ENCODE measurements around the gene CHSY3.

Gene CHSY3

DNA sequence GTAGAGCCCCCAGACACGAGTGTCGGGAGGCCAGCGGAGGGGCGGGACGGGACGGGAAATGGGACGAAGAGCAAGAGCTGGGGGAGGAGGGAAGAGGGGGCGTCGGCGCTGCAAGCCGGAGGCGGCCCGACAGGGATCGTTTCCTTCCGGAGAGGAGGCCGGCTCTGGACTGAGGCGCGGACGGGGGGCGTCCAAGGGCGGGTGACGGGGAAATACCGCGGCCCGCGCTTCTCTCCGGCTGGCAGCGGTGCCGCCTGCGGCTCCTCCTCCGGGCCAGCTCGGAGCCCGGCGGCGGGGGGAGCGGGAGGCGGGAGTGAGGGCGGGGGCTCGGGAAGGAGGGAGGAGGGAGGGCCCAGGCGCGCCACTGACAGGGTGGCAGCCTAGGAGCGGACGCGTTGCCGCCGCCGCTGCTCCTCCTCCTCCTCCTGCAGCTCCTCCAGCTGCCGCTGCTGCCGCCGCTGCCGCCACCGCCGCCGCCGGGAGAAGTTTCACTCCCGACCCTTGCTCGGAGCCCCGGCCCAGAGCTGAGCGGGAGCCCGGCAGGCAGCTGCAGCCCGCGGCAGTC is at the start of gene CHSY3:
Gene CHSY3 (plus strand): TSS at position 364 of the 565 bp plus-strand sequence.
- no peak for DNase-seq (ENCODE audit: low read depth)

DNA sequence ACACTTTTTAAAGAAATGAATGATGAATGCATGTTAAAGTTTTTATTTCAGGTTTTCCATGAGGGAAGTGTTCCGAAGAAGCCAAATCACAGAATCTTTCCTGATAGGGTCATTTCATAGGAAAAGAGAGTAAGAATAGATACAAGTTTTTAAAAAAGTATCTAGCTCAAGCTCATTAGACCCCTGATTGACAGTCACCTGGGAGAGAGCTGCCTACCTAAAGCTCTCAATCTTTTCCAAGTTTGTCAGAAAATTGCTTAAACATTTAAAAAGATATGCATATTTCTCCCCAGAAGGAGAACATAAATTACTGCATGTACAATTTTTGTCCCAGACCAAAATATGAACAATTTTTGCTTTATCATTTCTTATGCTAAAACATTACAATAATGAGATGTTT is 47.9 kb upstream of the CHSY3 start:
- no peak for DNase-seq (ENCODE audit: low read depth)

DNA sequence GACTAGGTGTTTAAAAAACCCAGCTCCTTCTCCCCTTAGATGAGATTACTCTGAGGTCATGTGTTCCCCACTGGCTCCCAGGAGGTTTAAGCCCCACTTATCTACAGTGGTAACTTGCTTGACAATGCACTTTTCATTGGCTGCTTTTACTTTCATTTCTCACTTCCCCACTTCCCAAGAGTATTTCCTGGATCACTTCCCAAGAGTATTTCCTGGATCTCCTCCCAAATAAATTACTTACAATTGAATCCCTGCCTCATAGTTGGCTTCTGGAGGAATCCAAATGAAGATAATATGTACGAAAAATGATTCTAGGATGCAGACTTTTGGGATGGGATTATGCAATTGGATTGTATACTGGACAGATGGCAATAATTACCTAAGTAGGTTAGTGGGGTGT is 47.1 kb upstream of the CHSY3 start:
- no peak for DNase-seq (ENCODE audit: low read depth)

DNA sequence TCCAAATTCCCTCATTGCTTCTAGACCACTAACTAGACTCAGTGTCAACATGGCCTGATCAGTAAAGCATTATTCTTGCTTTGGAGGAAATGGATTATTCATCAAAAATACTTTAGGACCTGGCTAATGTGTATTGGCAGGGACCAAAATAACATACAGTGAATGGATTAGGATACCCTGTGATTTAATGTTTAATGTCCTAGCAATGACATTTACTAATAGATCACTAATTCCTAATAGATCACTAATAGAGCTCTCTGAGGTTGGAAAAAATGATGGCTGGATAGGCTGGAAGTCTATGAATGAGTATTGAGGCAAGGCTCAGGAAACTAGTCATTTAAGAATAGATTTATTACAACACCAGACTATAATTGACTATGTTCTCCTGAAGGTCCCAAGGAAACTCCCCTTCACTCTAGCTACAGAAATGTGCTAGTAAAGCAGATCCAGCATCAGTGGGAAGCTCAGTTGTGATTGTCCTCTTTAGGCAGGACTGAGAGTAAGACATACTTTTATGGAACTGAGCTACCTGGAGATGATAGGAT is 46.1 kb upstream of the CHSY3 start:
- no peak for DNase-seq (ENCODE audit: low read depth)

DNA sequence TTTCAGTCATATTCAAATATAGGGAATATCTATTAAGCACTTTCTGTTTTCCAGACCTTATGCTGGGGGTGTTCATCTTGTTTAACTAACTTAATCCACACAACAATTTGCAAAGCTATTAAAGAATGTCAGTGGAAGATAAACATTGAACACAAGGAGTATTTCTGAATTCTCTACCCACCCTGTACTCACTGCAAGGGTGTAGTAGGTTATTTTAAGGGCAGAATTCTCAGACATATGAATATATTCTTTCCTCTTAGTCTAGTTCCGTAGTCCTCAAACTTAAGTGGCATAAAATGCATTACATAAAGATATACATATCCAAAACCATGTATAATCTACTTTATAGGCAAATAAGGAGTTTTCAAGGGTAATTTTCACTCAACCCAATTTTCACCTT is 19.9 kb upstream of the CHSY3 start:
- no peak for DNase-seq (ENCODE audit: low read depth)

DNA sequence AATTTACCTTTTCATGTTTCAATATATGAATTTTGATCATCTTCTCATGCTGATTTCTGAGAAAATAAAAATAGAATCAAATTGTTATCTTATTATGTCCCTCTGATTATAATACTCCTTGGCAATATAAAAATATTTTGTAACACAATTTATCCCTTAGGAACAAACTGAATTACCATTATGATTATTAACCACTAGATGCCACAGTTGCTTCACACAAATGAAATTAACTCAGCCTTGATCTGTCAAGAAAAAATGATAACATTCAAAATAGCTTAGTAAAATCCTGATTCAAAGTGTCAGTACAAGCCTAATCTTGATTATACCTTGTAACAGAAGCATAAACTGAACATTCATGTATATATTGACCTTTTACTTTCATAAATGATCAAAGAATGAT is 4.8 kb upstream of the CHSY3 start:
- DNase-seq (ENCODE audit: low read depth): no peak

DNA sequence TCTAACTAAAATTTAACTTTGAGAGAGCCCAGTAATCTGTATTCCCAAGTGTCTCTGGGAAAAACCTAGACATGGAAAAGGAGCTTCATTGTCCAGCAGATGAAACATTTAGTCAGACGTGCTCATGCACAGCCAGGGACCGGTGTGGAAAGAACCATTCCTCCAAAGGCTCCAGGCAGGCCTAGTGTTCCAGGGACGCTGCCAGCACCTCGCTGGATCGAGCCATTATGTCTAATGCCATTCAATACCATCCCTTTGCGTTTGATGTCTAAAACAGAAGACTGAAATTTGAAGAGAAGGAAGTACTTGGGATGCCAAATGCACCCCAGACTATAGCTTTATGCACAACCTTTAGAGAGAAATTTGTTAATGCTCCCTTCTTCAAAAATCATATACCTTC is 1.4 kb upstream of the CHSY3 start:
- no peak for DNase-seq (ENCODE audit: low read depth)

DNA sequence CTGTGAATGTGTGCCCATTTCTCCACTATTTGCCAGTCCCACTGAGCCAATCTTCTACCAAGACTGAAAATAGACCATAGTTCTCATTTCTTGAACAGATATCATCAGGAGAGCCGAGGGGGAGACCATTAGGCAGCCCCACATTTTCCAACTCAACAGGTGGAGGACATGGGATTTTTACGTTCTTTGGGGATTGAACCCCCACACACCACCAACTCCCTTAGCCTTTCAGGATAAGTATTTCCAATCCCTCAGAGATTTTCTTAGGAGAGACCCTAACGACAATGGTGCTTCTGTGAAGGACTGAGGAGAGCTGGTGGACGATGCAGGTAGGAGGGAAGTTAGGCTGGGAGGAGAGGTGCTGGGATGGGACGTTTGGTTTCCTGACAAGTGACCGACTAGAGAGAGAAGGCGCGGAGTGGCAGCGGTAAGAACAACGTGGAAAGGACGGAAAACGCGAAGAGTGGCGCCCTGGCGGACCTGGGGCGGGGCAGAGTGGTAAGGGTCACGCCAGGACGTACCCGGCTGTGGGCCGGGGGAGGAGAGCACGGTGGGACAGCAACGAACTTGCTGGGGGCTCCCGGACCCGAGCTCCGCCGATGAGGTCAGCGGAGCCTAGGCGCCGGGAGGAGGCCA is 681 bp upstream of the CHSY3 start:
- DNase-seq (ENCODE audit: low read depth): no peak

DNA sequence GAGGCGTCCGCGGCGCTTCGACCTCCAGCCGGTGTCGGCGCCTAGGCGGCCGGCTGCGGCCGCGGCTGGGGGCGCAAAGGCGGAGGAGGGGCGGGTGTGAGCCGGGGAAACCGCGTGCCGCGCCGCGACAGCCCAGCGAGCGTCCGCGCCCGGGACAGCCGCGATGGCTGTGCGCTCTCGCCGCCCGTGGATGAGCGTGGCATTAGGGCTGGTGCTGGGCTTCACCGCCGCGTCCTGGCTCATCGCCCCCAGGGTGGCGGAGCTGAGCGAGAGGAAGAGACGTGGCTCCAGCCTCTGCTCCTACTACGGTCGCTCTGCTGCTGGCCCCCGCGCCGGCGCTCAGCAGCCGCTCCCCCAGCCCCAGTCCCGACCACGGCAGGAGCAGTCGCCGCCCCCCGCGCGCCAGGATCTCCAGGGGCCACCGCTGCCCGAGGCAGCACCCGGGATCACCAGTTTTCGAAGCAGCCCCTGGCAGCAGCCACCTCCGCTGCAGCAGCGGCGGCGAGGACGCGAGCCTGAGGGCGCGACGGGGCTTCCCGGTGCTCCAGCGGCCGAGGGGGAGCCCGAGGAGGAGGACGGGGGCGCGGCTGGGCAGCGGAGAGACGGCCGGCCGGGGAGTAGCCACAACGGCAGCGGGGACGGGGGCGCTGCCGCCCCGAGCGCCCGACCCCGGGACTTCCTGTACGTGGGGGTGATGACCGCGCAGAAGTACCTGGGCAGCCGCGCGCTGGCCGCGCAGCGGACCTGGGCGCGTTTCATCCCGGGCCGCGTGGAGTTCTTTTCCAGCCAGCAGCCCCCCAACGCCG is 605 bp downstream of the CHSY3 start:
- DNase-seq (ENCODE audit: low read depth): no peak

DNA sequence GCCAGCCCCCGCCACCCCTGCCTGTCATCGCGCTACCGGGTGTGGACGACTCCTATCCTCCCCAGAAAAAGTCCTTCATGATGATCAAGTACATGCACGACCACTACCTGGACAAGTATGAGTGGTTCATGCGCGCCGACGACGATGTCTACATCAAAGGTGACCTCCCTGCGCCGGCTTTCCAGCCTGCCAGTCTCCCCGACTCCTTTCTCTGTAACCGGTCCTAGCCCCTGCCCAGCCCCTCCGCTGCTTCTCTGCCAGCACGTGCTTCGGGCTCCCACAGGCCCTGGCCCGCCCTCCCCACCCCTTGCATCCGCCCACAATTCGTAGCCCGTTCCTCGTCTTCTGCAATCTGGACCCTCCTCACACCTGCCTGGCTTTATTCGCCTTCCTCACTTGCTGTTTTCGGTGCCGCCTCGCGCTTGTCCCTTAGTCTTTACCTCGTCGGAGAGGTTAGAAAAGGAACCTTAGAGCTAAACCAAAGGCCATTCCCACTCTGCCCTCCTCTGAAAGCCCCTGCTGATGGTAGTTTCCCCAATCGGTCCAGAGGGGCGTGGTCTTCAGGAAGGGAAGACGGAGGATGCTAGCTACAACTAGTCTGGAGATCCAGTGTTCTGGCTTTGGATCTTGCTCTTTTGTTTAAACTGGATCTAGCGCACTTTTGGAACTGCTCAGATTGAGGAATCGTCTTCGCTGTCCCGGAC is 1.4 kb downstream of the CHSY3 start:
- no peak for DNase-seq (ENCODE audit: low read depth)

DNA sequence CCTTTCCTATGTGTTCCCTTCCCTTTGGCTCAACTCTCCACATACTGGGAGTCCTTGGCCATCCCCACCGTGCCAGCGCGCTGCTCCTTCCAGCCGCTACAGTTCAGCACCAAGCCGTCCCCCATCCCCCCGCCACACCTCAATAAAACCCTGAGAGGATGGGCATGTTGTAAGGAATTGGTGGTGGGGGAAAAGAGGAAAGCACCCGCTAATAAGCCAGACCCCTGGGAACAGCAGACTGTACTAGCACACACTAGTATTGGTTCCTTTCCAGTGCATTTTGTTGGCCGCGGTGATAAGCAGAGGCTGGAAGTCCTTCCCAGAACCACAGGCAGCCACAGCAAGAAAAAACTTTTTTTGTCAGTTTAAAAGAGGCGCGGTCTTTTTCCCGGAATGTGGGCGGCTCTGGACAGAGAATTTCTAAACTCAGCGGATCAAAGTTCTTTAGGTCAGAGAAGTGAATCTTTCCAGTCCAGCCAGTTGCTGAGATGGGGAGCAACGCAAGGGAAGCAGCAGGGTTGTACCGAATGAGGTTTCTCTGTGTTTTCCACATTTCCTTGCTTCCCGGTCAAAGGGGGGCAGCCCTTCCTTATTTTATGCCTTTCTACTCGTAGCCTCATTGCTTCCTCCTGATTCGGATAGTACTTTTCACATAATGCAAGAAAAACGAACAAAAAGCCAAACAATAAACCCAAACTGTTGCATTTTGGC is 2.1 kb downstream of the CHSY3 start:
- DNase-seq (ENCODE audit: low read depth): no peak

DNA sequence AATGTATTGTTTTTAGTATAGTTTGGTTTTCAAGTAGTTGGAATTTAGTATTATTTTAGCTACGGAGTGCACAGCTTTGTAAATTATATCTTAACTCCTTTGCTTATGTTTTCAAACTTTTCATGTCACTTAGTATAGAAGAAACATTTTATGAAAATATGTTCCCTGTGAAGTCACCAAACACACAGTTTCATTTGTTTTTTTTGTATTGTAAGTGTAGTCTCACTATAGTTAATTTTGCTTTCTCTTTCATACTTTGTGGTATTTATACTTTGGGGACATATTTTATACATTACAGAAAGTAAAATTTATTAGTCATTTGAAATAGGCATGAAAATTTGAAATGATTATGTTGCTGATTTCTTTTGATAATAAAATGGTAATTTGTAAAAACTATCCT is 5.0 kb downstream of the CHSY3 start:
- DNase-seq (ENCODE audit: low read depth): no peak

DNA sequence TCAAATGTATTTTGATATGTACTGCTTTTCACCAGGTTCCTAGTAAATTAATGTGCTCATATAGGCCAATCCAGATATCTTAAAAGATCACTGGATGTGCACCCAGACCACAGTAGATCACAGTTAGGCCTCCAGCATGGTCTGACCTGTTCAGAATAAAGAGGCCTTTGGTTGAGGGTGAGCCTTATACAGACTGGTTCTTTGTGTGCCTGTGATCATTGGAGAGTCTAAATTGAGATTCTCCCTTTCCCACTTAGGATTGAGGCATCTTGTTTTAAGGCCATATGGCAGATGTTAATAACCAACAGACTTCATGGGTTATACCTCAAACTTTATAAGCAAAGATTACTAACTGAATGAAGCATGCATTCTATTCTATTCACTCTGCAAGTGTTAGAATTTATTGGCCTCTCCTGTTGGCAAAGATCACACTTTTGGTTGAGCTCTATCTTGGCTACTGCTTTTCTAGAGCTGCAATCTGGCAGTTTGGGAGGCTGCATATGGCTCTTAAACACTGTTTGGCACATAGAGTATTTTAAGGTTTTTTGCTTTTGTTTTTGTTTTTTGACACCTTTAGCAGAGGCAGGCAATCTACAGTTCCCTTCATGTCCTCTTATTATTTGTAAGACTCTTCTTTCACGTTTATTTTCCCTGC is 8.5 kb downstream of the CHSY3 start:
- DNase-seq (ENCODE audit: low read depth): no peak

DNA sequence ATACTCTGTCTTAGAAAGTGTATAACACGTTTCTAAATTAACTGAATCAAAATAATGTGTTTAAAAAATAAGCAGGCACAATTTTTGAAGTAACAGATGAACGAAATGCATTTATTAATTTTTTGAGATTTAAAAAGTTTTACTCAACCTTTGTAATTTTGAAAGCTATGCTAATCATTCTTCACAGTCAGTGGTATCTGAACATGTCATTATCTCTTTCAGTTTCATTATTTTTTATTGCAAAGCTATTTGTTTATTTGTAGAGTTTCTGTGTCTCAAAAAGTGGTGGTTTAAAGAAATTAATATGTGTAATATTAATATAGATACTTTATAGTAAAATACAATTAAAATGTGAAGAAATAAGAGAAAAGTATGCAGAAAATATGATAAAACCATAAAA is 11.2 kb downstream of the CHSY3 start:
- DNase-seq (ENCODE audit: low read depth): no peak

DNA sequence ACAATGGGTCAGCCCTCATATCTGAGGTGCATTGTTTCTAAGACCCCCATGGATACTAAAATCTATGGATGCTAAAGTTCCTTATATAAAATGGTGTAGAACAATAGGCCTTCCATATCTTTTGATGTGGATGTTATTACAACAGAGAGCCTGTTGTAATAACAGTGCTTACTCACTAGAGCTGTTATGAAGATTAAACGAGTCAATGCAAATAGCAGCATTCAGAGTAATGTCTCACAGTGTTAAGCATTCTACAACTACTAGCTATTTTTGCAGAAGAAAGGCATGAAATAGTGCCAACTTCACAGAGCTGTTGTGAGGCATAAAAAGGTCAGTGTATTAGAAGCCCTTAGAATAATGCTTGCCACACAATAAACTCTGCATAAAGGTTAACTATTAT is 13.0 kb downstream of the CHSY3 start:
- no peak for DNase-seq (ENCODE audit: low read depth)

DNA sequence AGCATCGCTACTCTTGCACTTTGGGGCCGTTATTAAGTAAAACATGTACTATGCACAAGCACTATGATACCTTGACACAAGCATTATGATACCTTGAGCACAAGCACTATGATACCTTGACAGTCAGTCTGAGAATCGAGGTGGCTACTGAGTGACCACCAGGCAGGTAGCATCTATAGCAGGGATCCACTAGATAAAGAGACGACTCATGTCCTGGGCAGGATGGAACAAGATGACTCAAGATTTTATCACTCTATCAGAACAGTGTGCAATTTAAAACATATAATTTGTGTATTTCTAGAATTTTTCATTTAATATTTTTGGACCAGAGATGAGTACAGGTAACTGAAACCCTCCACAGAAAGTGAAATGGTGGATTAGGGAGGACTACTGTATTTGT is 16.9 kb downstream of the CHSY3 start:
- no peak for DNase-seq (ENCODE audit: low read depth)

DNA sequence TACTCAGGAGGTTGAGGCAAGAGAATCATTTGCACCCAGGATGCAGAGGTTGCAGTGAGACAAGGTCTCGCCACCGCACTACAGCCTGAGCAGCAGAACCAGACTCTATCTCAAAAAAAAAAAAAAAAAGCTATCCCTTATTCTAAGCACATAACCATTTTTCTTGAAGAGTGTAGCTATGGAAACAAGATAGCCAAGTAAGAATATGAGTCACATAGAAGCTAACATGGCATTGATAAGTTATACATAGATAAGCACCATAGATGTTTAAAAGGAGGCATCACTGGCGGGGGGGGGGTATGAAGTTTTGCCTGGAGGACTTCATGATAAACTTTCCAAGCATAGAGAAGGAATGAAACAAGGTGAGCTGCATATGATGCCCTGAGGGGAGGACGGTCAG is 26.0 kb downstream of the CHSY3 start:
- DNase-seq (ENCODE audit: low read depth): no peak

DNA sequence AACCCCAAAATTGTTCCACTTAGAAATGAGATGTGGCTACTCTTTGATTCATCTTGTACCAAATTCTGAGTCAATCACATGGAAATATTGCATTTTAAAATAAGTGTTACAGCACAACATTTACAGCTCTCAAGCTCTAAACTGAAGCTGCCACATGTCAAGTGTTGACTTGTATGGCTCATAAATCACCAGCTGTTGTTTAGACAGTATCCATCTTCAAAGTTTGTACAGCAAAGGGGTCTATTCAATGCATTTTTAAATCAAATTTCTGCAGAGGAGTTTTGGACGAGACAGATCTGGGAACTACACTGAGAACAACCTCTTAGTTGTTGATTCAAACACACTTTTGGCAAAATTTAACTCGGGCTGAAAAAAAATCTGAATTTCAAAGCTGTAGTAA is 31.4 kb downstream of the CHSY3 start:
- no peak for DNase-seq (ENCODE audit: low read depth)

DNA sequence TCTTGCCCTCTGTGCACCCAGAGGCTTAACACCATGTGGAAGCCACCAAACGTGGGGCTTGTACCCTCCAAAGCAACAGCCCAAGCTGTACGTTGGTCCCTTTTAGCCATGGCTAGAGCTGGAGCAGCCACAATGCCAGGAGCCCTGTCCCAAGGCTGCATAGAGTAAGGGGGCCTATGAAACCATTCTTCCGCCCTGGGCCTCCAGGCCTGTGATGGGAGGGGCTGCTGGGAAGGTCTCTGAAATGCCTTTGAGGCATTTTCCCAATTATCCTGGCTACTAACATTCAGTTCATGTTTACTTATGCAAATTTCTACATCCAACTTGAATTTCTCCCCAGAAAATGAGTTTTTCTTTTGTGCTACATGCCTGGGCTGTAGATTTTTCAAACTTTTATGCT is 33.8 kb downstream of the CHSY3 start:
- no peak for DNase-seq (ENCODE audit: low read depth)

DNA sequence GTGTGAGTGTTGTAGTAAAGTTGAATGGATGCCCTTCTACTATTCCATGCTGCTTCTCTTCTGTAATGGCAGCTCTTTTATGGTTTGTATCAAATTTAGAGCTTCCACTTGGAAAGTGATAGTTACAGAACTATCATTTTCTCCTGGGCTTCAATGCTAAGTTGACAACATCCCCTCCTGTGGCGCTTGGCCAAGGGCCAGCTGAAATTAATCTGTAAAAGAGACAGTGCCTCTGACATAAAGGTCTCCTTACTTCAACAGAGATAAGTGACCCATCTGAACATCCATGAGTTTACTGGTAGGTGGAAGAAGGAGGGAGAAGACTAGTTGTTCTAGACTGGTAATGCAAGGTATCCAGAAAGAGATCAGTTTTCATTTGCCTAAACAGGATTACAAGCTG is 39.7 kb downstream of the CHSY3 start:
- no peak for DNase-seq (ENCODE audit: low read depth)

DNA sequence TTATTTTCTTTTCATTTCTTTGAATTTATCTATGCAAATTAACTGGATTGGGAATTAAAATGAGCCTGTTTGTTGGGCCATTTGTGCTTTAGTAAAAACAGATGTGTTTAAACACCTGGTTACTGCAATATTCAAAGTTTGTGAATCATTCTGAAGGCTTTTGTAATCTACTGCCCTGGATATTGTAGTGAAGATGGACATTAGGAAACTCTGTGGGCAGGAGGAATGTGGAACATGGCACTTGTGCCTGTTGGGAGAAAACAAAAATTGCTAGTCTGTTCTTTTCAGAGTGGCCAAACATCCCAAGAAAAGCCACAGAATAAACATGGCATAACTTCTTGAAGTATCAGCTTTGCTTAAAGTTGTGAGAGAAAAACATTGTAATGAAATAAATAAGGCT is 40.8 kb downstream of the CHSY3 start:
- no peak for DNase-seq (ENCODE audit: low read depth)

Data from activated T-helper 1 cell treated with Interleukin-2 at 50 U/mL for 16 hours (primary cell).